OCI-LY1 (cell line): ENCODE measurements around the gene GAP43.

Source experiments
- H2AFZ ChIP-seq: fragments of 200-600 bp; sonication (generic), shearing (Covaris generic); 2 replicates; pipeline ENCODE4 v1.6.0; 2014; ENCODE audit warnings: antibody characterized with exemption, mild to moderate bottlenecking, low read length
- H3F3A ChIP-seq: fragments of 200-600 bp; sonication (generic), shearing (Covaris generic); 2 replicates; pipeline ENCODE4 v1.6.0; 2014; ENCODE audit warnings: mild to moderate bottlenecking, antibody characterized with exemption, low read length, moderate library complexity; ENCODE audit not compliant: insufficient read depth
- H3K27ac ChIP-seq: fragments of 200-600 bp; sonication (generic); 2 replicates; pipeline ENCODE4 v1.5.1; 2014; ENCODE audit warnings: low read length, mixed run types, mild to moderate bottlenecking, low read depth; ENCODE audit not compliant: poor library complexity, severe bottlenecking
- H3K27me3 ChIP-seq: fragments of 200-600 bp; sonication (generic); 2 replicates; pipeline ENCODE4 v1.6.0; 2014; ENCODE audit warnings: antibody characterized with exemption, mild to moderate bottlenecking, low read length, moderate library complexity; ENCODE audit not compliant: insufficient read depth
- H3K36me3 ChIP-seq: fragments of 200-600 bp; sonication (generic); 2 replicates; pipeline ENCODE4 v1.6.1; 2014; ENCODE audit warnings: mild to moderate bottlenecking, antibody characterized with exemption, low read length, moderate library complexity, mixed read lengths; ENCODE audit not compliant: insufficient read depth
- H3K4me1 ChIP-seq: fragments of 200-600 bp; sonication (generic); 2 replicates; pipeline ENCODE4 v1.5.1; 2014; ENCODE audit warnings: mild to moderate bottlenecking, low read length, moderate library complexity; ENCODE audit not compliant: insufficient read depth, severe bottlenecking
- H3K4me2 ChIP-seq: fragments of 200-600 bp; sonication (generic), shearing (Covaris generic); 2 replicates; pipeline ENCODE4 v1.6.1; 2014; ENCODE audit warnings: low read length
- H3K4me3 ChIP-seq: fragments of 200-600 bp; sonication (generic); 2 replicates; pipeline ENCODE4 v1.5.1; 2014; ENCODE audit warnings: low read length, low read depth, mild to moderate bottlenecking, mixed read lengths; ENCODE audit not compliant: poor library complexity, severe bottlenecking
- H3K79me2 ChIP-seq: fragments of 200-600 bp; shearing (Covaris generic); 2 replicates; pipeline ENCODE4 v1.6.1; 2016; ENCODE audit warnings: mixed run types, low read length, mixed read lengths; ENCODE audit not compliant: insufficient read depth
- H3K9ac ChIP-seq: fragments of 200-600 bp; sonication (generic), shearing (Covaris generic); 2 replicates; pipeline ENCODE4 v1.6.1; 2014; ENCODE audit warnings: mild to moderate bottlenecking, low read length, mixed read lengths
- H3K9me2 ChIP-seq: fragments of 200-600 bp; sonication (generic), shearing (Covaris generic); 2 replicates; pipeline ENCODE4 v1.6.1; 2014; ENCODE audit warnings: low read depth, mild to moderate bottlenecking, low read length, mixed read lengths
- H3K9me3 ChIP-seq: fragments of 200-600 bp; shearing (Covaris generic); 2 replicates; pipeline ENCODE4 v1.6.1; 2014; ENCODE audit warnings: low read length, mixed read lengths
- H4K20me1 ChIP-seq: fragments of 200-600 bp; sonication (generic), shearing (Covaris generic); 2 replicates; pipeline ENCODE4 v1.6.0; 2016; ENCODE audit warnings: mild to moderate bottlenecking, low read length; ENCODE audit not compliant: insufficient read depth
- CTCF ChIP-seq: fragments of 200-600 bp; sonication (generic), shearing (Covaris generic); IDR thresholded peaks from 2 replicates; pipeline ENCODE4 v1.5.1; 2017; ENCODE audit warnings: mild to moderate bottlenecking, antibody characterized with exemption, low read length, moderate library complexity, mixed read lengths
- EZH2 ChIP-seq: fragments of 200-600 bp; sonication (generic), shearing (Covaris generic); IDR thresholded peaks from 2 replicates; pipeline ENCODE4 v1.8.0; 2017; ENCODE audit warnings: borderline replicate concordance, mixed run types, mild to moderate bottlenecking, antibody characterized with exemption, low read length, moderate library complexity, mixed read lengths

Gene GAP43

GRCh38 chr3:115588201-115589115 lies 34.9 kb upstream of the GAP43 start:
- no peaks in the 10 kb centered on the region for H3K36me3 ChIP-seq
- no peaks in the 10 kb centered on the region for H3K9me2 ChIP-seq
- H3K79me2 ChIP-seq: no peaks in the 10 kb centered on the region
- H4K20me1 ChIP-seq: no peaks in the 10 kb centered on the region
- H3K4me3 ChIP-seq: no peak overlapping the region
- no peak overlapping the region for H3K9ac ChIP-seq
- H3K9me3 ChIP-seq: no peaks in the 10 kb centered on the region
- H2AFZ ChIP-seq: no peak overlapping the region
- TF ChIP-seq CTCF (no peak), EZH2 (no peak)
- no peaks in the 10 kb centered on the region for H3K4me1 ChIP-seq
- H3K4me2 ChIP-seq: no peak overlapping the region
- no peak overlapping the region for H3K27ac ChIP-seq
- H3F3A ChIP-seq: no peaks in the 10 kb centered on the region
- H3K27me3 ChIP-seq: no peaks in the 10 kb centered on the region

GRCh38 chr3:115590873-115591272 lies 32.4 kb upstream of the GAP43 start:
- Histone ChIP-seq H3F3A (no peaks in the 10 kb centered on the region), H3K9me2 (no peaks in the 10 kb centered on the region), H3K4me2 (no peak overlapping the region), H4K20me1 (no peaks in the 10 kb centered on the region), H3K79me2 (no peaks in the 10 kb centered on the region), H3K27ac (no peak overlapping the region), H3K36me3 (no peaks in the 10 kb centered on the region), H3K4me1 (no peaks in the 10 kb centered on the region), H3K4me3 (no peak overlapping the region), H3K9me3 (no peaks in the 10 kb centered on the region), H3K27me3 (no peaks in the 10 kb centered on the region), H3K9ac (no peak overlapping the region), H2AFZ (no peak overlapping the region)
- no peak for TF ChIP-seq CTCF
- TF ChIP-seq EZH2: no peak

- Histone ChIP-seq H3F3A (no peaks in the 10 kb centered on the region), H4K20me1 (no peaks in the 10 kb centered on the region), H3K27ac (no peak overlapping the region), H3K79me2 (no peaks in the 10 kb centered on the region), H3K9me3 (no peaks in the 10 kb centered on the region), H3K4me2 (no peak overlapping the region), H3K4me1 (no peaks in the 10 kb centered on the region), H3K36me3 (no peaks in the 10 kb centered on the region), H3K4me3 (no peak overlapping the region), H3K9me2 (no peaks in the 10 kb centered on the region), H2AFZ (no peak overlapping the region), H3K9ac (no peak overlapping the region), H3K27me3 (no peaks in the 10 kb centered on the region)
- TF ChIP-seq CTCF: no peak
- TF ChIP-seq EZH2: no peak
Observed at GRCh38 chr3:115595611-115596275, 27.6 kb upstream of the GAP43 start.
